CD8-positive, alpha-beta memory T cell (primary cell): ENCODE data around the gene ADK. TPM values are rescaled to one million over a fixed set of nuclear protein-coding genes. Genes with fewer than 3 reads are reported as not detected.

ENCODE experiments used
- CTCF ChIA-PET: fragments of 350-600 bp; sonication (Branson Sonifier 250); formaldehyde crosslinking; loops from one replicate; lab custom pipeline; 2021; ENCODE audit warnings: antibody characterized with exemption; lab: Charles Lee
- POLR2A ChIA-PET: fragments of 350-600 bp; sonication (Branson Sonifier 250); formaldehyde crosslinking; loops from one replicate; lab custom pipeline; 2021; ENCODE audit warnings: antibody characterized with exemption; lab: Charles Lee
- DNase-seq, 5 donors: peaks; one replicate each; pipeline versions ENCODE4 v3.0.0 to v3.0.0-alpha.2; 2020 to 2022; ENCODE audit warnings: mixed read lengths in 1 of 5
- H3K27ac ChIP-seq: one replicate; pipeline ENCODE4 v1.7.0; 2013; ENCODE audit warnings: low read depth, mild to moderate bottlenecking, low read length, moderate library complexity
- H3K27me3 ChIP-seq: 2 replicates; pipeline ENCODE4 v1.7.0; 2013; ENCODE audit warnings: low read length, mild to moderate bottlenecking; ENCODE audit not compliant: insufficient read depth, poor library complexity, severe bottlenecking
- H3K36me3 ChIP-seq: 2 replicates; pipeline ENCODE4 v1.7.0; 2013; ENCODE audit warnings: mild to moderate bottlenecking, low read length, moderate library complexity; ENCODE audit not compliant: insufficient read depth
- H3K4me1 ChIP-seq: 2 replicates; pipeline ENCODE4 v1.7.0; 2013; ENCODE audit warnings: mild to moderate bottlenecking, low read length, moderate library complexity; ENCODE audit not compliant: insufficient read depth
- H3K4me3 ChIP-seq: 2 replicates; pipeline ENCODE4 v1.7.0; 2013; ENCODE audit warnings: mild to moderate bottlenecking, low read length
- H3K9me3 ChIP-seq: 2 replicates; pipeline ENCODE4 v1.7.0; 2013; ENCODE audit warnings: mild to moderate bottlenecking, low read length
- H3K27ac Mint-ChIP-seq, 8 donors: one replicate each; pipeline ENCODE4 v1.8.0; 2020 to 2021; ENCODE audit warnings: mixed read lengths in 8 of 8, mild to moderate bottlenecking in 6 of 8, inconsistent platforms in 3 of 8, moderate library complexity in 3 of 8
- H3K27me3 Mint-ChIP-seq, 2 donors: one replicate each; pipeline ENCODE4 v1.8.0; 2020 to 2021; ENCODE audit warnings: mixed read lengths in 2 of 2, mild to moderate bottlenecking in 1 of 2, moderate library complexity in 1 of 2
- H3K36me3 Mint-ChIP-seq, 3 donors: one replicate each; pipeline ENCODE4 v1.8.0; 2020 to 2021; ENCODE audit warnings: mixed read lengths in 3 of 3, inconsistent platforms in 1 of 3, mild to moderate bottlenecking in 1 of 3
- H3K4me1 Mint-ChIP-seq, 3 donors: one replicate each; pipeline ENCODE4 v1.8.0; 2020 to 2021; ENCODE audit warnings: mixed read lengths in 3 of 3, inconsistent platforms in 1 of 3, mild to moderate bottlenecking in 1 of 3
- H3K4me3 Mint-ChIP-seq, 7 donors: one replicate each; pipeline ENCODE4 v1.8.0; 2020 to 2021; ENCODE audit warnings: mixed read lengths in 7 of 7, mild to moderate bottlenecking in 6 of 7, moderate library complexity in 4 of 7, inconsistent platforms in 2 of 7
- H3K9me3 Mint-ChIP-seq, 5 donors: one replicate each; pipeline ENCODE4 v1.8.0; 2020 to 2022; ENCODE audit warnings: mixed read lengths in 5 of 5, mild to moderate bottlenecking in 3 of 5, moderate library complexity in 2 of 5, inconsistent platforms in 1 of 5
- polyA plus RNA-seq: library from polyadenylated mRNA; unstranded; fragments of 300-500 nt; fragmentation: Illumina TruSeq; gene quantifications from one replicate; pipeline ENCODE4 v1.2.3, GENCODE V29; 2021
- total RNA-seq, 2 experiments: library from RNA; stranded (reverse); gene quantifications; one replicate each; pipeline ENCODE4 v1.2.3, GENCODE V29; 2021

Gene ADK
- total and polyA plus RNA-seq, 3 experiments from 2014 or later: 54.1 to 65.1 (median 64.4) TPM

DNA sequence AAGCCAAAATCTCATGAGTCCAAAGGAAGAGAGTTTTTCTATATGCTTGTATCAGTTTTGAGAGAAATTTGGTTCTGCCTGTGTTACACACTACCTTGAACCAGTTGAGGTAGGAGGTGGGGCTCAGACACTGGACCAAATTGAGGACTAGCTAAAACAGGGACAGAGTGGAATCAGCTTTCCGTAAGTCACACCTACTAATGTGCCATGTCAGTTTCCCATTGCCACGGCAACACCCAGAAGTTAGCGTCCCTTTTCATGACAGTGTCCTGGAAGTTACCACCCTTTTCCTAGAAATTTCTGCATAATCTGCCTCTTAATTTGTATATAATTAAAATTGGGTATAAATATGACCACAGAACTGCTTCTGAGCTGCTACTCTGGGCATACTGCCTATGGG is 9.0 kb downstream of the ADK start:
- ChIA-PET POLR2A (interaction anchor here (0.6 kb wide), 1 partner anchor 866 kb away, joined by 4 read pairs; no protein-coding TSS in a partner anchor), CTCF (no interaction called here)
- H3K9me3 ChIP-seq: no peaks in the 10 kb centered on the region
- H3K27ac ChIP-seq: no peak overlapping the region
- DNase-seq: no peak
- no peak overlapping the region for H3K27ac Mint-ChIP-seq
- H3K4me1 ChIP-seq: peaks cover 5% of the 10 kb centered on the region
- peaks cover 10 to 27% (median 21%) of the 10 kb centered on the region in 3 donors for H3K4me1 Mint-ChIP-seq
- peaks cover 0 to 9% (median 5%) of the 10 kb centered on the region in 3 donors for H3K36me3 Mint-ChIP-seq
- no peak overlapping the region for H3K4me3 ChIP-seq
- no peak overlapping the region for H3K4me3 Mint-ChIP-seq
- H3K27me3 ChIP-seq: no peaks in the 10 kb centered on the region
- H3K27me3 Mint-ChIP-seq: no peaks in the 10 kb centered on the region
- H3K9me3 Mint-ChIP-seq: no peaks in the 10 kb centered on the region
- no peaks in the 10 kb centered on the region for H3K36me3 ChIP-seq

DNA sequence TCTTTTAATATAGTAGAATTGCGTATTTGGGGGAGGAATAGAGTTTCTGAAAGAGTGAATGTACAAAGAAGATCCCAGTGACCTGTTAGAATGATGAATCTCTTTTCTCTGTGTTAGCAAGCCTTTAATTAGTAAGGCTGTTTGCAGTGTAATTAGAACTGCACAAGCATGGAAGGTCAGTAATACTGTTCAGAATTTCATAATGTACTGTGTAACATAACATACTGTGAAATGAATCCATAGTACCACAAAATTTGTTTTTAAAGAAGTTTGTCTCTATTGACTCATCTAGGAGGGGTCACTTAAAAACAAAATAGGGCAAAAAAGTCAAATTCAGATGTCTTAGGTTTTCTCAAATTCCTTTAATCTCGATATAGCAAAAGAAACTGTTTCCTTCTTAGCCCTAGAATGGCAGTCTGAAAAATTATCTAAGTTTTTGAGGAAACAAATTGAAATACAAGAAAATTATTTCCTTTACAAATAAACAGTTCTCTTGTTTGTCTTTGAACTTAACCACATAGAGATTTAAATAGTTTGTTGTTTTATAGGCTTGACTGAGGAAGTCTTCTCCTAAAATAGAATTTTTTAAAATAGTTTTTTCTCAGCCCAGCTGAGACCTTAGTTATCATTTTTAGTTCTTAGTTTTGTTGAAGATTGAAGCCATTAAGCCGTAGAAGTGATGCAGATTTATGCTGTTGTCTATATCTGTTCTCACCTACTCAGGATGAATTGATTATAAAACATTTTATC is 12.5 kb downstream of the ADK start:
- ChIA-PET CTCF (no interaction called here), POLR2A (no interaction called here)
- Mint-ChIP-seq H3K4me3 (no peak overlapping the region), H3K4me1 (peaks cover 10 to 23% (median 16%) of the 10 kb centered on the region in 3 donors), H3K27ac (no peak overlapping the region), H3K9me3 (no peaks in the 10 kb centered on the region), H3K27me3 (no peaks in the 10 kb centered on the region), H3K36me3 (peaks cover 0 to 9% (median 4%) of the 10 kb centered on the region in 3 donors)
- Histone ChIP-seq H3K27me3 (no peaks in the 10 kb centered on the region), H3K36me3 (no peaks in the 10 kb centered on the region), H3K9me3 (no peaks in the 10 kb centered on the region), H3K27ac (no peak overlapping the region), H3K4me1 (peaks cover 5% of the 10 kb centered on the region), H3K4me3 (no peak overlapping the region)
- no peak for DNase-seq

DNA sequence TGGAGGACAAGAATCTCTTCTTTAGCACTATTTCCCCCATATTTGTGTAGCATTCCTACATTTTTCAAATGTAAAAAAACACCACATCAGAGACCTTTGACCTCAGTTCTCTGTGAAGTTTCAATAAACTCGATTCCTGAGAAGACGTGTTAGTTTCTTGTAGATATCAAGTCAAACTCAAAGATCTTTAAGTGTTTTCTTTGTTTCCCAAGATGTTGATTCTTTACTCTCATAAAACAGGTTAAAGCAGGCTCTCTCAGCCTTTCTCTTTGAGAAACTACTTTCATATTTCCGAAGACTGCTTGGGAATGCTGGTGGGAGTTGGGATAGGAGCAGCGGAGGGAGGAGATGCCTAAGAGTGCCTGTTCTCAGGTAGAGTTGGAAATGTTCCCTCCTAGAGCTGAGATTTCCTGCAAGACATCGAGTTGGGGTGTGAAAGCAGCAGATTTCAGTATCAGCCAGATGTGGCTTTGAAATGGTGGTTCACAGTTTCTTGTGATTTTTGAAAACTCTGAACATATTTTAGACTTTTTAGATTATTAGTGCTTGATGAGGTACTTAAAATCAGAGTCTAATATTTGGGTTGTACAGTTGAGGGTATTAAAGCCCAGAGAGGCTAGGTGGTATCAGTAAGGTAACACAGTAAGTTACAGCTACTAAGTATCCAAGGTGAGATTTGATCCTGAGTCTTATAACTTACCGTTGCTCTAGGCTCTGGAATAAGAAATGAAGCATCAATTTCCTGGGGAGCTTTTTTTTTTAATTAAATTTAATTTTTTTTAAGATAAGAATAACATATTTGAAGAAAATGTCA is 13.9 kb downstream of the ADK start:
- ChIA-PET POLR2A (interaction anchor here (1.0 kb wide), 1 partner anchor 14 kb away, joined by 4 read pairs; the partner anchor contains the start of gene AP3M1), CTCF (interaction anchor here (1.3 kb wide), 1 partner anchor 42 kb away, joined by 3 read pairs; no protein-coding TSS in a partner anchor)

DNA sequence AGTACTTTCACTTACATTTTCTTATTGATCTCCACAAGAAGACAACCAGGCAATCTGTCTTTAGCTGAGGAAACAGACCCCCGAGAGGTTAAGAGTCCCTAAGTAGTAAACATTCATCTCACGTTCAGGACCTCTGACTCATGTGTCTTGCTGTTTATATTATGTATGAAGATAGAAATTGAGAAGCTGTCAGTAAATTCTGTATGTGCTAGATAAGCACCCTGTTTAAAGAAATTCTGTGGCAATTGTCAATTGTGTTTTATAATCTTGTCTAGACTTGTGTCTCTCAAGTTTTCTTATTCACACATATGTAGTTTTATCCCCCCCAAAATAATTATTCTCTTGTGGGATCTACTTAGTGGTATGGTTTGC is 14.5 kb downstream of the ADK start:
- Histone ChIP-seq H3K4me3 (no peak overlapping the region), H3K27ac (no peak overlapping the region), H3K9me3 (no peaks in the 10 kb centered on the region), H3K4me1 (peaks cover 5% of the 10 kb centered on the region), H3K27me3 (no peaks in the 10 kb centered on the region), H3K36me3 (no peaks in the 10 kb centered on the region)
- H3K4me1 Mint-ChIP-seq: peaks cover 10 to 23% (median 21%) of the 10 kb centered on the region in 3 donors
- no peaks in the 10 kb centered on the region for H3K27me3 Mint-ChIP-seq
- DNase-seq: no peak
- CTCF ChIA-PET: interaction anchor here (1.3 kb wide), 1 partner anchor 42 kb away, joined by 3 read pairs; no protein-coding TSS in a partner anchor
- H3K36me3 Mint-ChIP-seq: peaks cover 0 to 9% (median 4%) of the 10 kb centered on the region in 3 donors
- H3K27ac Mint-ChIP-seq: no peak overlapping the region
- POLR2A ChIA-PET: interaction anchor here (1.0 kb wide), 1 partner anchor 15 kb away, joined by 4 read pairs; the partner anchor contains the start of gene AP3M1
- H3K9me3 Mint-ChIP-seq: no peaks in the 10 kb centered on the region
- H3K4me3 Mint-ChIP-seq: no peak overlapping the region

More for the DNA sequence above, 13.9 kb downstream of the ADK start:
- H3K27me3 ChIP-seq: no peaks in the 10 kb centered on the region
- H3K27ac ChIP-seq: no peak overlapping the region
- no peaks in the 10 kb centered on the region for H3K9me3 ChIP-seq
- H3K4me3 ChIP-seq: no peak overlapping the region
- Mint-ChIP-seq H3K36me3 (peaks cover 0 to 9% (median 4%) of the 10 kb centered on the region in 3 donors), H3K4me3 (no peak overlapping the region), H3K4me1 (peaks cover 10 to 23% (median 21%) of the 10 kb centered on the region in 3 donors), H3K9me3 (no peaks in the 10 kb centered on the region), H3K27me3 (no peaks in the 10 kb centered on the region), H3K27ac (no peak overlapping the region)
- no peaks in the 10 kb centered on the region for H3K36me3 ChIP-seq
- peaks cover 5% of the 10 kb centered on the region for H3K4me1 ChIP-seq
- no peak for DNase-seq

DNA sequence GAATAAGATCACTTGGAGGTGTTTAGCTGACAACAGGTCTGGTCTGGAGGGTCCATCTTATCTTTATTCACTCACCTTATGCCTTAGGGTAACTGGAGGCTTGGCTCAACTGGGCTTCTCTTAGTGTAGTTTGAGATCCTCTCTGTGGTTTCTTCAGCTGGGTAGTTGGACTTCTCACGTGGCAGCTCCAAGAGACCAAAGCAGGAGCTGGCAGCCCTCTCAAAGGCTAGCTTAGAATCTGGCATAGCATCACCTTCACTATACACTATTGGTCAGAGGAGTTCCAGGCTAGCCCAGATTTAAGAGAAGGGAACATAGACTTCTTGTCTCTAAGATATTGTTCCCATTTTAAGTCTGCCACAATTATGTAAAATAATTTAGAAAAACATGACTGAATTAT is 16.4 kb downstream of the ADK start:
- no peaks in the 10 kb centered on the region for H3K27me3 Mint-ChIP-seq
- no peak overlapping the region for H3K4me3 Mint-ChIP-seq
- H3K4me1 ChIP-seq: peaks cover 5% of the 10 kb centered on the region
- DNase-seq: no peak
- no peak overlapping the region for H3K27ac ChIP-seq
- H3K36me3 ChIP-seq: no peaks in the 10 kb centered on the region
- no peaks in the 10 kb centered on the region for H3K9me3 ChIP-seq
- no peak overlapping the region for H3K4me3 ChIP-seq
- no peaks in the 10 kb centered on the region for H3K27me3 ChIP-seq
- CTCF ChIA-PET: no interaction called here
- H3K4me1 Mint-ChIP-seq: peaks cover 11 to 21% (median 17%) of the 10 kb centered on the region in 3 donors
- H3K9me3 Mint-ChIP-seq: no peaks in the 10 kb centered on the region
- POLR2A ChIA-PET: no interaction called here
- H3K36me3 Mint-ChIP-seq: peaks cover 0 to 4% (median 3%) of the 10 kb centered on the region in 3 donors
- H3K27ac Mint-ChIP-seq: no peak overlapping the region

DNA sequence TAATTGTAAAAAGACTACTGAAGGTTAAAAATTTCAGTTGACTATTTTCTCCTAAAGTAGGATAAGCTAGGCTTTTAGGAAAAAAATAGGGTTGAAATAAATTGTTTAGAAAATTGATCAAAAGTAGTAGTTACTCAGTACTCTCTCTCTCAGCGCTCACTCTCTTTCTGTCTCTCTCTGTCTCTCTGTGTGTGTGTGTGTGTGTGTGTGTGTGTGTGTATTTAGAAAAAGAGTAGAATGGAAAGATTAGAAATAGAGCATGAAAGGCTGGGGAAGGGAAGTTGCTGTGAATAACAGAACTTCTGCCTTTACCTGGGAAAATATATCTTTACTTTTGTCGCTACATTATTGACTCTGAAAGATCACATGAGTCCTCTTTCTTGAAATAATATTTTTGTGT is 20.6 kb downstream of the ADK start:
- DNase-seq: no peak
- H3K36me3 ChIP-seq: no peaks in the 10 kb centered on the region
- no peak overlapping the region for H3K27ac ChIP-seq
- no peak overlapping the region for H3K4me3 ChIP-seq
- POLR2A ChIA-PET: no interaction called here
- CTCF ChIA-PET: interaction anchor here (2.4 kb wide), 1 partner anchor 21 kb away, joined by 5 read pairs; the partner anchor contains the start of genes ADK and AP3M1
- H3K27me3 Mint-ChIP-seq: no peaks in the 10 kb centered on the region
- H3K27me3 ChIP-seq: no peaks in the 10 kb centered on the region
- H3K27ac Mint-ChIP-seq: peak overlapping the region in 1 of 8 donors; percentile 84
- peak overlapping the region in 1 of 7 donors; percentile 72 for H3K4me3 Mint-ChIP-seq
- H3K4me1 Mint-ChIP-seq: peaks cover 8 to 15% (median 15%) of the 10 kb centered on the region in 3 donors
- peaks cover 0 to 6% (median 2%) of the 10 kb centered on the region in 3 donors for H3K36me3 Mint-ChIP-seq
- peaks cover 7% of the 10 kb centered on the region for H3K4me1 ChIP-seq
- no peaks in the 10 kb centered on the region for H3K9me3 Mint-ChIP-seq
- no peaks in the 10 kb centered on the region for H3K9me3 ChIP-seq

DNA sequence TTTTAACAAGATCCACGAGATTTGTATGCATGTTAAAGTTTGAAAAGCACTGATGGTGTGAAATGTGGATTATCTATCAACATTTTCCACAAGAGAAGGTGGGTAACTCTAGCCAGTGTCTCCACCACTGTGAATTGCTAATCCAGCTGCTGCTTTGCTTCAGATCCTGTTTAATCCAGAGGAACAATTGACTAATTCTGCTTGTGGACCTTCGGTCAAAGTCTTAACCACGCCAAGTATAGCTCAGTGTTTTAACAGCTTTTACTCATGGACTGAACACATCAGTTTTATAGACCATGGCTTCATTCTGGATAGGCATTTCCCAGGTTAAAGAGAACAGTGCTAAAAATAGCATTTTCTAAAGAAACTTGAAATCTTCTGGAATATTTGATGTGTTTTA is 23.5 kb downstream of the ADK start:
- Mint-ChIP-seq H3K27me3 (no peaks in the 10 kb centered on the region), H3K4me3 (no peak overlapping the region), H3K9me3 (no peaks in the 10 kb centered on the region), H3K36me3 (peaks cover 0 to 7% (median 0%) of the 10 kb centered on the region in 3 donors), H3K27ac (peak overlapping the region in 1 of 8 donors; percentile 52), H3K4me1 (peaks cover 27 to 37% (median 34%) of the 10 kb centered on the region in 3 donors)
- POLR2A ChIA-PET: interaction anchor here (0.6 kb wide), 2 partner anchors 7 to 24 kb away, joined by 3 to 4 read pairs; no protein-coding TSS in a partner anchor
- no peaks in the 10 kb centered on the region for H3K9me3 ChIP-seq
- DNase-seq: no peak
- CTCF ChIA-PET: interaction anchor here (1.4 kb wide), 1 partner anchor 24 kb away, joined by 4 read pairs; the partner anchor contains the start of genes ADK and AP3M1
- H3K4me1 ChIP-seq: peaks cover 31% of the 10 kb centered on the region
- H3K4me3 ChIP-seq: no peak overlapping the region
- no peaks in the 10 kb centered on the region for H3K27me3 ChIP-seq
- no peaks in the 10 kb centered on the region for H3K36me3 ChIP-seq
- no peak overlapping the region for H3K27ac ChIP-seq
